Smooth muscle cell (in vitro differentiated cells): ENCODE results near the gene C11orf52. TPM values are rescaled to one million over a fixed set of nuclear protein-coding genes. Genes with fewer than 3 reads are reported as not detected.
"Not testable (repeated sequence)": the region's sequence is repeated elsewhere in the genome, so short reads cannot be mapped to it uniquely, and the experiment has no call there.

Source experiments
- DNase-seq: peaks from one replicate; lab custom pipeline; 2025; ENCODE audit not compliant: unreplicated experiment; lab: John Stamatoyannopoulos, UW
- H2AFZ ChIP-seq: fragments of 200-600 bp; sonication (generic); 2 replicates; pipeline ENCODE4 v1.6.0; 2016; ENCODE audit warnings: antibody characterized with exemption, low read depth, mild to moderate bottlenecking
- H3F3A ChIP-seq: fragments of 200-600 bp; sonication (generic); 2 replicates; pipeline ENCODE4 v1.6.0; 2017; ENCODE audit warnings: antibody characterized with exemption, low read depth
- H3K27ac ChIP-seq: fragments of 200-600 bp; sonication (generic); 2 replicates; pipeline ENCODE4 v1.5.1; 2016; ENCODE audit warnings: low read depth, mild to moderate bottlenecking
- H3K27me3 ChIP-seq: fragments of 200-600 bp; sonication (generic); 2 replicates; pipeline ENCODE4 v1.6.1; 2016; ENCODE audit warnings: low read depth, mild to moderate bottlenecking
- H3K36me3 ChIP-seq: fragments of 200-600 bp; sonication (generic); 2 replicates; pipeline ENCODE4 v1.5.1; 2016; ENCODE audit warnings: low read depth
- H3K4me1 ChIP-seq: fragments of 200-600 bp; sonication (generic); 2 replicates; pipeline ENCODE4 v1.5.1; 2016; ENCODE audit warnings: low read depth
- H3K4me2 ChIP-seq: fragments of 200-600 bp; sonication (generic); 2 replicates; pipeline ENCODE4 v1.6.0; 2016; ENCODE audit warnings: mild to moderate bottlenecking
- H3K4me3 ChIP-seq: fragments of 200-600 bp; sonication (generic); 2 replicates; pipeline ENCODE4 v1.5.1; 2016; ENCODE audit warnings: mild to moderate bottlenecking
- H3K79me2 ChIP-seq: fragments of 200-600 bp; sonication (generic); 2 replicates; pipeline ENCODE4 v1.6.0; 2016; ENCODE audit warnings: low read depth, mild to moderate bottlenecking
- H3K9ac ChIP-seq: fragments of 200-600 bp; sonication (generic); 2 replicates; pipeline ENCODE4 v1.6.0; 2016; ENCODE audit warnings: low read depth
- H3K9me3 ChIP-seq: fragments of 200-600 bp; sonication (generic); replicated peaks from 2 replicates; pipeline ENCODE4 v1.5.1; 2016; ENCODE audit warnings: low read depth
- H4K20me1 ChIP-seq: fragments of 200-600 bp; sonication (generic); 2 replicates; pipeline ENCODE4 v1.6.0; 2016; ENCODE audit warnings: low read depth
- WGBS: methylation state at CpG from one replicate; pipeline ENCODE4 v1.1.7; 2016; ENCODE audit warnings: low lambda C conversion rate; 5-methylcytosine and 5-hydroxymethylcytosine counted together
- polyA plus RNA-seq: library from polyadenylated mRNA; unstranded; fragments of >200 nt; fragmentation: Nextera tagmentation; extraction: Ambion mirVana; gene quantifications from 2 replicates; pipeline ENCODE4 v1.2.1, GENCODE V29; 2016
- total RNA-seq: library from RNA; depleted of rRNA; stranded (reverse); fragments of >200 nt; gene quantifications from 2 replicates; pipeline ENCODE4 v1.2.3, GENCODE V29; 2014
- TF ChIP-seq, protein P1 (sequence below): fragments of 200-600 bp; sonication (generic); IDR thresholded peaks from 2 replicates; pipeline ENCODE4 v1.5.1; 2017; ENCODE audit warnings: borderline replicate concordance, mild to moderate bottlenecking, antibody characterized with exemption; ENCODE audit not compliant: insufficient read depth, poor library complexity, severe bottlenecking

The C11orf52 gene
- total and polyA plus RNA-seq, 2 experiments from 2014 or later, result 0.64 to 3.0 TPM

GRCh38 chr11:111930472-111930871 is 11.8 kb downstream of the C11orf52 start:
- 84% methylated on average over 4 of the region's 4 CpGs for WGBS
- TF ChIP-seq, protein P1, sequence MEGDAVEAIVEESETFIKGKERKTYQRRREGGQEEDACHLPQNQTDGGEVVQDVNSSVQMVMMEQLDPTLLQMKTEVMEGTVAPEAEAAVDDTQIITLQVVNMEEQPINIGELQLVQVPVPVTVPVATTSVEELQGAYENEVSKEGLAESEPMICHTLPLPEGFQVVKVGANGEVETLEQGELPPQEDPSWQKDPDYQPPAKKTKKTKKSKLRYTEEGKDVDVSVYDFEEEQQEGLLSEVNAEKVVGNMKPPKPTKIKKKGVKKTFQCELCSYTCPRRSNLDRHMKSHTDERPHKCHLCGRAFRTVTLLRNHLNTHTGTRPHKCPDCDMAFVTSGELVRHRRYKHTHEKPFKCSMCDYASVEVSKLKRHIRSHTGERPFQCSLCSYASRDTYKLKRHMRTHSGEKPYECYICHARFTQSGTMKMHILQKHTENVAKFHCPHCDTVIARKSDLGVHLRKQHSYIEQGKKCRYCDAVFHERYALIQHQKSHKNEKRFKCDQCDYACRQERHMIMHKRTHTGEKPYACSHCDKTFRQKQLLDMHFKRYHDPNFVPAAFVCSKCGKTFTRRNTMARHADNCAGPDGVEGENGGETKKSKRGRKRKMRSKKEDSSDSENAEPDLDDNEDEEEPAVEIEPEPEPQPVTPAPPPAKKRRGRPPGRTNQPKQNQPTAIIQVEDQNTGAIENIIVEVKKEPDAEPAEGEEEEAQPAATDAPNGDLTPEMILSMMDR, result no peak

GRCh38 chr11:111932611-111932950 is 13.9 kb downstream of the C11orf52 start:
- Histone ChIP-seq H3K4me3 (no peak overlapping the region), H3K79me2 (no peaks in the 10 kb centered on the region), H3K27me3 (no peaks in the 10 kb centered on the region), H2AFZ (no peak overlapping the region), H3K9ac (peak overlapping the region; percentile 34), H3K9me3 (no peaks in the 10 kb centered on the region), H3K4me1 (peaks cover 18% of the 10 kb centered on the region), H4K20me1 (no peaks in the 10 kb centered on the region), H3K4me2 (no peak overlapping the region), H3K36me3 (no peaks in the 10 kb centered on the region), H3K27ac (peak overlapping the region; percentile 97), H3F3A (peaks cover 34% of the 10 kb centered on the region)
- 29% methylated on average over 2 of the region's 2 CpGs for WGBS
- DNase-seq, result no peak
- TF ChIP-seq, protein P1, result no peak

More at GRCh38 chr11:111930472-111930871, 11.8 kb downstream of the C11orf52 start:
- Histone ChIP-seq H3K4me1 (peaks cover 16% of the 10 kb centered on the region), H3K9ac (no peak overlapping the region), H3K79me2 (no peaks in the 10 kb centered on the region), H3K9me3 (no peaks in the 10 kb centered on the region), H3K4me2 (no peak overlapping the region), H3K4me3 (no peak overlapping the region), H3K27me3 (no peaks in the 10 kb centered on the region), H4K20me1 (no peaks in the 10 kb centered on the region), H3K27ac (no peak overlapping the region), H2AFZ (no peak overlapping the region), H3K36me3 (no peaks in the 10 kb centered on the region), H3F3A (peaks cover 23% of the 10 kb centered on the region)
- no peak for DNase-seq

DNA sequence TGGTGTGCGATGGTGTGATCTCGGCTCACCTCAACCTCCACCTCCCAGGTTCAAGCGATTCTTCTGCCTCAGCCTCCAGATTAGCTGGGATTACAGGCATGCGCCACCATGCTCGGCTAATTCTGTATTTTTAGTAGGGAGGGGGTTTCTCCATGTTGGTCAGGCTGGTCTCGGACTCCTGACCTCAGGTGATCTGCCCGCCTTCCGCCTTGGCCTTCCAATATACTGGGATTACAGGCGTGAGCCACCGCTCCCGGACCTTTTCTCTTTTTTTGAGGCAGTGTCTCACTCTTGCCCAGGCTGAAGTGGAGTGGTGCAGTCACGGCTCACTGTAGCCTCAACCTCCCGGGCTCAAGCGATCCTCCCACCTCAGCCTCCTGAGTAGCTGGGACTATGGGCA is 14.5 kb downstream of the C11orf52 start:
- not testable (repeated sequence) for H4K20me1 ChIP-seq, H3K36me3 ChIP-seq, H3K4me2 ChIP-seq, H3K79me2 ChIP-seq, H3K27me3 ChIP-seq, H3K9me3 ChIP-seq, H2AFZ ChIP-seq, DNase-seq, H3K4me3 ChIP-seq
- Histone ChIP-seq H3K4me1 (peaks cover 24% of the 10 kb centered on the region), H3K9ac (peak overlapping the region; percentile 34), H3F3A (peaks cover 40% of the 10 kb centered on the region), H3K27ac (peak overlapping the region; percentile 97)
- 95% methylated on average over 14 of the region's 14 CpGs for WGBS

- Histone ChIP-seq H2AFZ (no peak overlapping the region), H3K4me3 (no peak overlapping the region), H3K27me3 (no peaks in the 10 kb centered on the region), H3K36me3 (no peaks in the 10 kb centered on the region), H3K4me1 (peaks cover 31% of the 10 kb centered on the region), H4K20me1 (no peaks in the 10 kb centered on the region), H3K4me2 (no peak overlapping the region), H3K79me2 (no peaks in the 10 kb centered on the region), H3K9me3 (no peaks in the 10 kb centered on the region), H3K9ac (no peak overlapping the region), H3F3A (peaks cover 46% of the 10 kb centered on the region), H3K27ac (peak overlapping the region; percentile 97)
- 61% methylated on average over 1 of the region's 1 CpG for WGBS
- no peak for DNase-seq
- TF ChIP-seq, protein P1, result no peak
These were observed 15.2 kb downstream of the C11orf52 start for GRCh38 chr11:111933872-111934271.
